SK-N-MC (cell line): ENCODE data around the gene HOXA5.

Experiments used
- DNase-seq: peaks from one replicate; pipeline ENCODE4 v3.0.0-alpha.2; 2011; ENCODE audit warnings: low read depth, low spot score
- H3K27ac ChIP-seq: fragments of 200-600 bp; sonication (generic); 2 replicates; pipeline ENCODE4 v1.5.1; 2016; ENCODE audit warnings: mixed run types
- H3K36me3 ChIP-seq: fragments of 200-600 bp; sonication (generic); 2 replicates; pipeline ENCODE4 v1.6.1; 2017; ENCODE audit warnings: antibody characterized with exemption, low read length, mixed read lengths; ENCODE audit not compliant: insufficient read depth
- H3K4me3 ChIP-seq: fragments of 200-600 bp; sonication (generic); 2 replicates; pipeline ENCODE4 v1.5.1; 2016
- H3K9ac ChIP-seq: fragments of 200-600 bp; sonication (generic); 2 replicates; pipeline ENCODE4 v1.8.0; 2017; ENCODE audit warnings: mixed run types, mixed read lengths; ENCODE audit not compliant: insufficient read length
- H3K9me3 ChIP-seq: fragments of 200-600 bp; sonication (generic); 2 replicates; pipeline ENCODE4 v1.6.1; 2017; ENCODE audit warnings: low read depth, mild to moderate bottlenecking, antibody characterized with exemption, low read length, moderate library complexity, mixed read lengths
- EZH2 ChIP-seq: fragments of 200-600 bp; sonication (generic); IDR thresholded peaks from one replicate; pipeline ENCODE4 v1.6.1; 2017; ENCODE audit warnings: antibody characterized with exemption
- FOXP2 ChIP-seq: optimal IDR thresholded peaks from 2 replicates; pipeline ENCODE3; 2011; ENCODE audit warnings: mild to moderate bottlenecking, moderate library complexity; ENCODE audit not compliant: insufficient read depth; ENCODE audit errors: extremely low read length, control extremely low read depth
- POLR2AphosphoS5 ChIP-seq: IDR thresholded peaks from 2 replicates; pipeline ENCODE4 v1.6.1; 2012; ENCODE audit warnings: mild to moderate bottlenecking, low read depth, low read length, borderline replicate concordance

The HOXA5 gene

DNA sequence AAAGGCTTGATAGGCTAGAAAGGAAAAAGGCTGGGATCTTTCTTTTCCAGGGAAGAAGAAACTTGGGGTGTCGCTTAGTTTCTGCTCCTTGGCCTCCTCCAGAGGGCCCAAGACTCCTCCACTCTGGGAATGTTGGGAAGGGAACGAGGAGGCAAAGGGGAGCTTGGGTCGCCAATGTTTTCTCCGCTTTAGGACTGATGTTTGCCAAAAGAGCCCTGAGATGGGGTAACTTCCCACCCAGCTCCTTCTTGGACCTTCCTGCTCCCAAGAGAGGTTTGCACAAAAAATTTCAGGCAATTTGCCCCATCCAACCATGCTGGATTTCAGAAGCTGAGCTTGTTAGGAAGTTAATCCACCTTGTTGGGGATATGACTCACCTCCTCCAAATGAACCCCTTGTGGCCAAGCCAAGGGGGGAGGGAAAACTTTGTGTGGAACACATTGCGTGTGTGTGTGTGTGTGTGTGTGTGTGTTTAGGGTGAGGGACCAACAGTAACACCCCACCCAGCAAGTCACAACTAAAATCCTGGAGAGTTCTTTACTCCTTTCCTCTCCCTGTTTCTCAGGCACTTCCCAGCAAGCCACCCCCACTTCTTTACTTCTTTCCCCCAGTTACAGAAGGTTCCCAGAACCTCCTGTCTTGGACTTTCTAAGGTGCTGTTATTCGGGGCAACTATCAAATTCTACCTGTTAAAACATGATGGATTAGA, 32.3 kb downstream of the HOXA5 start:
- Histone ChIP-seq H3K9ac (no peak overlapping the region), H3K9me3 (no peaks in the 10 kb centered on the region), H3K27ac (no peak overlapping the region), H3K4me3 (peak overlapping the region; percentile 42), H3K36me3 (no peaks in the 10 kb centered on the region)
- no peak for DNase-seq
- TF ChIP-seq POLR2AphosphoS5 (no peak), EZH2 (no peak), FOXP2 (no peak)

DNA sequence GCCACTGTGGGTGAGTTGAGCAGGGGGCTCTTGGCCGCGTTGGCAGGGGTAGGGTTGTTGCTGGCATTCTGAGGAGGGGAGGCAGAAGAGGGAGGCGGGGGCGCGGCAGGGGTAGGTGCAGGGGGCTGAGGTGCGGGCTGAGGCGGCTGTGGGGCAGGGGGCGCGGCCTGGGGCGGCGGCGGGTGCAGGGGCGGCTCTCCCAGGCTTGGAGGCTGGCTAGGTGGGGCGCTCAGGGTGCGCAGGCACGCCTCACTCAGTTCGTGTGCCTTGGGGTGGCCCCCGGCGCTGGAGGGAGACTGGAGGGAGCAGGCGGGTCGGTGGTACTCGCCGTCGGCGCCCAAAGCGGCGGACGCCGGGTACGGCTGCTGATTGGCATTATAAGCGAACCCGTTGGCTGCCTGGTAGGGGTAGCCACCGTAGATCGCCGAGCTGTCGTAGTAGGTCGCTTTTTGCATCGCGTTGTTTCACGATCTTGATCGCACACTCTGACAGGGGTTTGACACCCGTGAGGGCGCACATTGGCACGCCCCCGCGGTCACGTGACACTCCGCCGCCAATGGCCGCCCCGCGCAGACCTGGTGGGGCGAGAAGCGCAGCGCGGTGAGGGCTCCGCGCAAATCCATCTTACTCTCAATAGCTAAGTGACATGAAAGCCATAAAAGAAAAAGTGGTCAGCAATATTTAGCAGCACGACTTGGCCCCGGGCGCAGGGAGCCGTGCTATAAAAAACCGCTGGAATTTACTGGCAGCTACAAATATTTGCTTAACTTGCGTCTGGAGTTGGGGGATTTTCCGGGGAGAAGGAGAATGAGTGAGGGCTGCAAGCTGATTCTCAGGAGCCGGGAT, 33.1 kb downstream of the HOXA5 start:
- peak; percentile 24 for DNase-seq
- Histone ChIP-seq H3K27ac (no peak overlapping the region), H3K36me3 (no peaks in the 10 kb centered on the region), H3K4me3 (peak overlapping the region; percentile 42), H3K9me3 (no peaks in the 10 kb centered on the region), H3K9ac (no peak overlapping the region)
- TF ChIP-seq POLR2AphosphoS5 (no peak), EZH2 (no peak), FOXP2 (no peak)

DNA sequence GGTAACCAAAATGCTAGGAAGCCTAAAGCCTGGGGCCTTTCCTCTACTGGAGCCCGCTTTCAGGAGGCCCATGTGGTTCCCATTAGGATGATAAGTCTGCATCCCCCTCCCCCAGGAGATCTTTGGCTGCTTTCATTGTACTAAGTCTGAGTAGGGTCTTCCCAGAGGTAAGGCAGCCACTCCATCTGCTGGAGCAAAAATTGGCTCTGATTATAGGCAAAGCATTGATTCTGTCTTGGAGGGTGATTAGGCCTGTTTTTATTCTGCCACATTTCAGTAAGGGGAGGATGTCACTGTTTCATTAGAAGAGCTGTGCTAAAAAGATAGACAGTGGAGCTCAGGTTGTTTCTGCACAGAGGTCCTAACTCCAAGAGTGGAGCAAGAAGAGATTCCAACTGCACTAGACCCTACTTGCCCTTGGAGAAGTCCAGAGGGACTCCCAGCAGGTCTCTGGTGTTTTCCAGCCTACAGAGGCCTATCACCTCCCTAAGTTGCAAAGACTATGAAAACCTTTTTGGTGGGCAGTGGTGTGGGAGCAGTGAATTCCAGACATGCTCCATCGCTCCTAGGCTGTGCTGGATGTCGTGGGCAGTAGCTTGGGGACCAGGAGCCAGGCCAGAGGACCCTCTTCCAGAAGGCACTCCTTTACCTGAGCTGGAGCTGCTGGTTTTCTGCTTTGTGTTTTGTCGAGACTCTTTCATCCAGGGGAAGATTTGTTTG, 33.9 kb downstream of the HOXA5 start:
- Histone ChIP-seq H3K9ac (no peak overlapping the region), H3K36me3 (no peaks in the 10 kb centered on the region), H3K4me3 (no peak overlapping the region), H3K9me3 (no peaks in the 10 kb centered on the region), H3K27ac (no peak overlapping the region)
- DNase-seq, result no peak
- TF ChIP-seq EZH2 (no peak), FOXP2 (no peak), POLR2AphosphoS5 (no peak)

DNA sequence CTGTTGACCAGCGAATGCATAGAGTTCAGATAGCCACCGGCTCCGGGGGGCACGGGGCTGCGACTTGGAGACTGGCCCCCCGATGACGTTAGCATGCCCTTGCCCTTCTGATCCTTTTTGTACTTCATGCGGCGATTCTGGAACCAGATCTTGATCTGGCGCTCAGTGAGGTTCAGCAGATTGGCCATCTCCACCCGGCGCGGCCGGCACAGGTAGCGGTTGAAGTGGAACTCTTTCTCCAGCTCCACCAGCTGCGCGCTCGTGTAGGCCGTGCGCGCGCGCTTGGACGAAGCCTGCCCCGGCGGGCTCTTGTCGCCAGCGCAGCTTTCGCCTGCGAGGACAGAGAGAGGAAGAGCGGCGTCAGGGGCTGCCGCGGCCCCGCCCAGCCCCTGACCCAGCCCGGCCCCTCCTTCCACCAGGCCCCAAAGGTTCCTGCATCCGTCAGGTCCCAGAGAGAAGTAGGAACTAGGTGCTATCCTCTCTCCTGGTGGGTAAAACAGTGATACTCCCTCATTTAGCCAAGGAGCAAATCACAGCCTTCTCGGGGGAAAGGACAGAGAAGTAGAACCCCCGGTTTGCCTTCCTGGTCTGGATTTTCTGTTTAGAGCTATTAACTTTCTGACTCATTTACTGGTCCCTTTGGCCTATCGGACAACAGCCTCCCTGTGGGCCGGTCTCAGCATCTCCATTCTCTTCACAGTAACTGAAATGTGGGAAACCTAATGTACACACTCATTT, 34.9 kb downstream of the HOXA5 start:
- H3K9ac ChIP-seq, result no peak overlapping the region
- H3K27ac ChIP-seq, result no peak overlapping the region
- TF ChIP-seq EZH2, result no peak
- TF ChIP-seq POLR2AphosphoS5, result no peak
- DNase-seq, result no peak
- no peaks in the 10 kb centered on the region for H3K36me3 ChIP-seq
- no peaks in the 10 kb centered on the region for H3K9me3 ChIP-seq
- H3K4me3 ChIP-seq, result no peak overlapping the region

DNA sequence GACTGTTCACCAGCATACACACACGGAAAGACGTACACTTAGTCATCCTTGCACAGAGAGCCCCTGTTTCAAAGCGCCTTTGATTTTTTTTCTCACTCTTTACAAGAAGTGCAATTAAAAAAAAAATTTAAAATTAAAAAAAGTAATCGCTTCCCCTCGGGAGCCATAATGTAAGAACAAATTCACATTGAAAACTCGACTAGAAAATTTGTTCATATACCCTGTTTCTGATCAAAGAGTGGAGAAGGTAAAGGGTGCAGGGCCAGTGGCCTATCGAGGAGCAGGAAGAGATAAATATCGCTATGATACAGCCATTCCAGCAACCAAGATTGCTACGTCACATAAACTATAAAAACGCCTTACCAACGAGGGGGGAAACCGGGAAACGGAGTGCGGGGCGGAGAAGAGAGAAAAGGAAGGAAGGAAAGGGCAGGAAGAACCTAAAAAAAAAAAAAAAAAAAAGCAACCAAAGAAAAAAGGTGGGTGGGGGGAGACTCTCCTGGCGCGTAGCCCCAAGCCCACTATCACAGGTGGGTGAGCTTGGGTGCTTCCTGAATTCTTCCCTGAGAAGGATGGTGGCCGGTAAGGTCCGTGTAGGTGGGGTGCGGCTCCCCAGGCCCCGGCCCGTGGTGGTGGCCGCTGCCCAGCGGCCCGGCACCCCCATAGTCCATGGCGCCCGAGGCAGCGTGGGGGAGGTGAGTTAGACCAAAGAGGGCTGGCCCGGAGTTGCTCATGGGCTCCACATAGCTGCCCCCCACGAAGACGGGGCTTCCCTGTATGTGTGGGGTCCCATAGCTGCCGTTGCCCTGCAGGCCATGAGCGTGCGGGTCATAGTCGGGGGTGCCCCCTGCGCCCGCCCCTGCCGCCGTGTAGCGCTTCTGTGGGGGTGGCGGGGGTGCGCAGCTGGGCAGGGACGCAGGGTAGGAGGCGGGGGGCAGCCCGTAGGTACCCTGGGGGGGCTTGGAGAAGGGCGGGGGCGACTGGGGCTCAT, 35.8 kb downstream of the HOXA5 start:
- no peak overlapping the region for H3K4me3 ChIP-seq

DNA sequence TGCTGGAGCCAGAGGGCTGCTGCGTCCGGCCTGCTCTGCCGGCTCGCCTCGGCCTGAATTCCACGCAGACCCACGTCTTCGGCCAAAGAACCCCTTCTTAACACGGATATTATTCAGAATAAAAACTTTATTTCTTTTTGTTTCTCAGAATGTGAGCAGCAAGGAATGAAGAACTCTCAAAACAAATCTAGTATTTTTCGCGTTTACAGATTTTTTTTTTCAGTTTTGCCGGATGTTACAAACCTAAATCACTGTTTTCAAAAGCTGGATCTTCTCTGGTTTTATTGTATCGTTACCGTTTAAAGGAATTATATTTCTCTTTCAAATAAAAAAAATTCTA, 36.6 kb downstream of the HOXA5 start:
- no peak overlapping the region for H3K4me3 ChIP-seq
- no peaks in the 10 kb centered on the region for H3K36me3 ChIP-seq
- no peak for DNase-seq
- no peak for TF ChIP-seq FOXP2
- no peak for TF ChIP-seq POLR2AphosphoS5
- no peak for TF ChIP-seq EZH2
- no peak overlapping the region for H3K9ac ChIP-seq
- no peaks in the 10 kb centered on the region for H3K9me3 ChIP-seq
- no peak overlapping the region for H3K27ac ChIP-seq

More for the DNA sequence above, 35.8 kb downstream of the HOXA5 start:
- TF ChIP-seq FOXP2, result no peak
- no peak for TF ChIP-seq POLR2AphosphoS5
- no peak for TF ChIP-seq EZH2
- H3K27ac ChIP-seq, result no peak overlapping the region
- no peaks in the 10 kb centered on the region for H3K36me3 ChIP-seq
- no peaks in the 10 kb centered on the region for H3K9me3 ChIP-seq
- no peak overlapping the region for H3K9ac ChIP-seq
- DNase-seq, result no peak

DNA sequence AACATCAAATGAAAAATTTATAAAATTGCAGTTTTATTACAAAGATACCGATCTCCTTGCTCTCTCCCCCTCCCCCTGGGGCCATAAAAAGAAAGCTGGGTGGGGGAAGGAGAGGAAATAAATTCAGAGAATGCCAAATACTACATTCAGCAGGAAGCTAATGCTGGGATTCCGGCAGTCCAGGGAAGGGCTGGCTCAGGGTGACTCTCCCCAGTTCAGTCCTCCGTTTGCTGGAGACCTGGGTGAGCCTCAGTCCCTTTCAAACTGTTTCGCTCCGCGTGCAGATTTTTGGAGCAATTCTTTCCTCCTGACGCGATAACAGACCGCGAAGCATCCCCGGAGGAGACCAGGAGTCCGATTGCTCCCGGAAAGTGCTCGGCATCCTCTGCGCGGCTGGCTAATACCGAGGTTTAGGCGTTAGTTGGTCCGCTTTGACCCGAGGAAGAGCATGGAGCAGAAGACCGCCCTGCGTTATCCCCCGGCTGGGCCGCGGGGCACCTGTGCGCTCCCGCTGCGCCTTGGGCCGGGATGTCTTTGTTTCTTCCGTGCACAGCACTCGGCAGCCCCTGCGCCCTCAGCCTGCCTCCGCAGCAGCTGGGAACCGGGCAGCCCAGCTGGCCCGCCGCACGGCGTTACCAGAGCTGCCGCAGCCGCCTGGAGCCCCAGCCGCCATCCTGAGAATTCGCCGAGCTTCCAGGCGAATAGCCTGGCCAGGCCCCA, 37.1 kb downstream of the HOXA5 start:
- Histone ChIP-seq H3K9ac (no peak overlapping the region), H3K4me3 (no peak overlapping the region)

More for the DNA sequence above, 37.1 kb downstream of the HOXA5 start:
- Histone ChIP-seq H3K36me3 (no peaks in the 10 kb centered on the region), H3K9me3 (no peaks in the 10 kb centered on the region), H3K27ac (no peak overlapping the region)
- DNase-seq, result no peak
- TF ChIP-seq EZH2 (no peak), POLR2AphosphoS5 (no peak), FOXP2 (no peak)
